HCT116 (cell line): ENCODE data around the gene CPNE5. TPM values are rescaled to one million over a fixed set of nuclear protein-coding genes. Genes with fewer than 3 reads are reported as not detected.

Source experiments
- ATAC-seq: fragments of 200-7000 bp; cut with Tn5 transposase; 2 replicates; pipeline ENCODE4 v1.9.1; 2020; ENCODE audit warnings: mild to moderate bottlenecking, moderate library complexity
- BruUV-seq: library from RNA; stranded (reverse); fragments of 400-500 nt; replicated peaks from 2 replicates; lab custom pipeline; 2021; lab: Mats Ljungman, UMichigan
- CTCF ChIA-PET: fragments of 300-600 bp; sonication (Branson Sonifier 250); formaldehyde crosslinking; loops from one replicate; lab custom pipeline; 2021; ENCODE audit warnings: antibody characterized with exemption; lab: Charles Lee
- POLR2A ChIA-PET: fragments of 300-600, 350-600 bp; sonication (Branson Sonifier 250); formaldehyde crosslinking; loops from one replicate; lab custom pipeline; 2021; ENCODE audit warnings: antibody characterized with exemption; lab: Charles Lee
- RAD21 ChIA-PET, 2 experiments: fragments of 300-600 bp; sonication (Branson Sonifier 250); formaldehyde crosslinking; loops; one replicate each; lab custom pipeline; 2023; ENCODE audit warnings: low total read pairs in 2 of 2; ENCODE audit not compliant: uncharacterized antibody in 2 of 2, unreplicated experiment in 2 of 2, low non-redundant PET in 1 of 2; lab: Charles Lee
- DNase-seq: peaks from one replicate; pipeline ENCODE4 v3.0.0-alpha.2; 2010; ENCODE audit warnings: low read depth, low spot score
- H2AFZ ChIP-seq: fragments of 200-600 bp; shearing (Covaris generic), sonication (generic); 2 replicates; pipeline ENCODE4 v1.6.1; 2017; ENCODE audit warnings: low read depth, mixed run types, mixed read lengths, antibody characterized with exemption, low read length; ENCODE audit not compliant: poor library complexity, severe bottlenecking
- H3K27ac ChIP-seq: 2 replicates; pipeline ENCODE4 v1.5.1; 2012; ENCODE audit warnings: low read depth, low read length
- H3K27me3 ChIP-seq: fragments of 200-600 bp; sonication (generic); 2 replicates; pipeline ENCODE4 v1.6.1; 2016; ENCODE audit warnings: mixed run types, low read length, mixed read lengths; ENCODE audit not compliant: insufficient read depth
- H3K36me3 ChIP-seq, 2 experiments: fragments of 200-500 bp in 1 of 2; fragments of 200-600 bp in 1 of 2; sonication (Bioruptor generic) in 1 of 2; sonication (generic) in 1 of 2; 2 replicates each; pipeline versions ENCODE4 v1.5.1 to v1.6.1; 2014 to 2016; ENCODE audit warnings: low read length in 2 of 2, inconsistent platforms in 1 of 2, mixed read lengths in 1 of 2, mixed run types in 1 of 2; ENCODE audit not compliant: insufficient read depth in 2 of 2, control insufficient read depth in 1 of 2
- H3K4me1 ChIP-seq, 2 experiments: fragments of 200-600 bp in 1 of 2; sonication (generic) in 1 of 2; 2 replicates each; pipeline versions ENCODE4 v1.5.1 to v1.6.1; 2012 to 2017; ENCODE audit warnings: low read length in 2 of 2, inconsistent platforms in 1 of 2, mild to moderate bottlenecking in 1 of 2, mixed read lengths in 1 of 2, mixed run types in 1 of 2, moderate library complexity in 1 of 2; ENCODE audit not compliant: insufficient read depth in 2 of 2, control insufficient read depth in 1 of 2
- H3K4me2 ChIP-seq: fragments of 200-600 bp; sonication (generic); 2 replicates; pipeline ENCODE4 v1.6.1; 2017; ENCODE audit warnings: mixed run types, low read length, mixed read lengths
- H3K4me3 ChIP-seq, 2 experiments: fragments of 200-600 bp in 1 of 2; sonication (generic) in 1 of 2; replicated peaks in 1 of 2; 2 replicates each; pipeline ENCODE4 v1.5.1; 2011 to 2016; ENCODE audit warnings: low read length in 2 of 2, control low read depth in 1 of 2, low read depth in 1 of 2, mild to moderate bottlenecking in 1 of 2, mixed read lengths in 1 of 2, mixed run types in 1 of 2
- H3K79me2 ChIP-seq: fragments of 200-600 bp; sonication (generic); 2 replicates; pipeline ENCODE4 v1.6.1; 2017; ENCODE audit warnings: mild to moderate bottlenecking, mixed run types, low read length, moderate library complexity, mixed read lengths; ENCODE audit not compliant: insufficient read depth
- H3K9ac ChIP-seq: fragments of 200-600 bp; sonication (generic); 2 replicates; pipeline ENCODE4 v1.6.1; 2016; ENCODE audit warnings: low read length, mixed read lengths
- H3K9me2 ChIP-seq: fragments of 200-600 bp; sonication (generic), shearing (Covaris generic); 2 replicates; pipeline ENCODE4 v1.6.1; 2017; ENCODE audit warnings: mixed run types, mild to moderate bottlenecking, moderate library complexity; ENCODE audit not compliant: insufficient read depth
- H3K9me3 ChIP-seq, 2 experiments: fragments of 200-500 bp in 1 of 2; fragments of 200-600 bp in 1 of 2; sonication (Bioruptor generic) in 1 of 2; sonication (generic) in 1 of 2; 2 replicates each; pipeline ENCODE4 v1.6.1; 2014 to 2017; ENCODE audit warnings: low read length in 2 of 2, mixed read lengths in 2 of 2, inconsistent platforms in 1 of 2, low read depth in 1 of 2, mild to moderate bottlenecking in 1 of 2, mixed run types in 1 of 2, moderate library complexity in 1 of 2; ENCODE audit not compliant: control insufficient read depth in 1 of 2, insufficient read depth in 1 of 2
- H4K20me1 ChIP-seq: fragments of 200-600 bp; sonication (generic), shearing (Covaris generic); 2 replicates; pipeline ENCODE4 v1.6.1; 2017; ENCODE audit warnings: mixed run types, mild to moderate bottlenecking, moderate library complexity; ENCODE audit not compliant: insufficient read depth
- ATF3 ChIP-seq: IDR thresholded peaks from 2 replicates; pipeline ENCODE4 v1.6.1; 2012
- CEBPB ChIP-seq: IDR thresholded peaks from 2 replicates; pipeline ENCODE4 v1.6.1; 2012; ENCODE audit warnings: low read depth
- EZH2 ChIP-seq: fragments of 200-600 bp; sonication (generic); IDR thresholded peaks from 2 replicates; pipeline ENCODE4 v1.6.1; 2017; ENCODE audit warnings: antibody characterized with exemption, mixed run types
- EZH2phosphoT487 ChIP-seq: fragments of 200-600 bp; IDR thresholded peaks from 2 replicates; pipeline ENCODE4 v1.6.1; 2018; ENCODE audit warnings: antibody characterized with exemption, borderline replicate concordance
- FOSL1 ChIP-seq: IDR thresholded peaks from 2 replicates; pipeline ENCODE4 v1.6.1; 2012; ENCODE audit warnings: low read depth
- JUND ChIP-seq: IDR thresholded peaks from 2 replicates; pipeline ENCODE4 v1.6.1; 2012
- POLR2A ChIP-seq: IDR thresholded peaks from 2 replicates; pipeline ENCODE4 v1.7.0; 2011; ENCODE audit warnings: borderline replicate concordance; ENCODE audit not compliant: insufficient read depth, insufficient read length; ENCODE audit errors: extremely low read depth
- POLR2AphosphoS5 ChIP-seq: IDR thresholded peaks from 2 replicates; pipeline ENCODE4 v1.6.1; 2011; ENCODE audit warnings: mild to moderate bottlenecking, low read depth, low read length, moderate library complexity
- RAD21 ChIP-seq: IDR thresholded peaks from 2 replicates; pipeline ENCODE4 v1.6.1; 2012; ENCODE audit warnings: low read depth, mild to moderate bottlenecking
- SIN3A ChIP-seq: IDR thresholded peaks from 2 replicates; pipeline ENCODE4 v1.6.1; 2012; ENCODE audit warnings: low read depth
- SP1 ChIP-seq: IDR thresholded peaks from 2 replicates; pipeline ENCODE4 v1.6.1; 2012; ENCODE audit warnings: low read depth
- SRF ChIP-seq: IDR thresholded peaks from 2 replicates; pipeline ENCODE4 v1.6.1; 2012; ENCODE audit warnings: low read depth
- ZFX ChIP-seq: fragments of 450-650 bp; IDR thresholded peaks from 2 replicates; pipeline ENCODE4 v1.6.1; 2017
- intact Hi-C: fragments of 100-400 bp; cut with micrococcal nuclease; formaldehyde crosslinking; loops from 2 replicates; pipeline ENCODE4 v1.10.0; 2022
- total RNA-seq: library from RNA; stranded (reverse); gene quantifications from one replicate; pipeline ENCODE4 v1.2.1, GENCODE V29; 2021; ENCODE audit not compliant: unreplicated experiment
- TF ChIP-seq, protein P1 (sequence below), 3 experiments: fragments of 200-600 bp in 1 of 3; sonication (generic) in 1 of 3; IDR thresholded peaks in 2 of 3; conservative IDR thresholded peaks in 1 of 3; 2 replicates each; pipeline ENCODE4 v1.5.1; 2012 to 2017; ENCODE audit warnings: low read depth in 2 of 3, low read length in 2 of 3, antibody characterized with exemption in 1 of 3, borderline replicate concordance in 1 of 3, control low read depth in 1 of 3, mild to moderate bottlenecking in 1 of 3, mixed read lengths in 1 of 3, mixed run types in 1 of 3, moderate library complexity in 1 of 3; ENCODE audit not compliant: insufficient read depth in 1 of 3
- TF ChIP-seq, protein P2 (sequence below): IDR thresholded peaks from 2 replicates; pipeline ENCODE4 v1.6.1; 2012

CPNE5 gene
- total RNA-seq, 1 experiment from 2014 or later: not detected

GRCh38 chr6:36756786-36757185 is 82.5 kb downstream of the CPNE5 start:
- Histone ChIP-seq H3K36me3 (no peaks in the 10 kb centered on the region), H3K4me3 (no peak overlapping the region), H3K9me2 (no peaks in the 10 kb centered on the region), H3K4me1 (peaks cover 8 to 42% of the 10 kb centered on the region in 2 experiments; a peak in 3 of 4 replicates), H3K27ac (no peak overlapping the region), H3K9ac (no peak overlapping the region), H3K9me3 (no peaks in the 10 kb centered on the region), H3K4me2 (no peak overlapping the region), H2AFZ (no peak overlapping the region), H4K20me1 (no peaks in the 10 kb centered on the region), H3K79me2 (no peaks in the 10 kb centered on the region), H3K27me3 (no peaks in the 10 kb centered on the region)
- ChIA-PET RAD21 (no interaction called here), CTCF (interaction anchor here (1.2 kb wide), 1 partner anchor 142 kb away, joined by 3 read pairs; no protein-coding TSS in a partner anchor), POLR2A (no interaction called here)
- BruUV-seq: no TSS peak
- intact Hi-C loops: loop anchor here (5.0 kb wide), 1 partner anchor 74 kb away; no protein-coding TSS in a partner anchor
- ATAC-seq: no peak
- DNase-seq: no peak
- TF ChIP-seq POLR2AphosphoS5 (no peak), ZFX (no peak)

DNA sequence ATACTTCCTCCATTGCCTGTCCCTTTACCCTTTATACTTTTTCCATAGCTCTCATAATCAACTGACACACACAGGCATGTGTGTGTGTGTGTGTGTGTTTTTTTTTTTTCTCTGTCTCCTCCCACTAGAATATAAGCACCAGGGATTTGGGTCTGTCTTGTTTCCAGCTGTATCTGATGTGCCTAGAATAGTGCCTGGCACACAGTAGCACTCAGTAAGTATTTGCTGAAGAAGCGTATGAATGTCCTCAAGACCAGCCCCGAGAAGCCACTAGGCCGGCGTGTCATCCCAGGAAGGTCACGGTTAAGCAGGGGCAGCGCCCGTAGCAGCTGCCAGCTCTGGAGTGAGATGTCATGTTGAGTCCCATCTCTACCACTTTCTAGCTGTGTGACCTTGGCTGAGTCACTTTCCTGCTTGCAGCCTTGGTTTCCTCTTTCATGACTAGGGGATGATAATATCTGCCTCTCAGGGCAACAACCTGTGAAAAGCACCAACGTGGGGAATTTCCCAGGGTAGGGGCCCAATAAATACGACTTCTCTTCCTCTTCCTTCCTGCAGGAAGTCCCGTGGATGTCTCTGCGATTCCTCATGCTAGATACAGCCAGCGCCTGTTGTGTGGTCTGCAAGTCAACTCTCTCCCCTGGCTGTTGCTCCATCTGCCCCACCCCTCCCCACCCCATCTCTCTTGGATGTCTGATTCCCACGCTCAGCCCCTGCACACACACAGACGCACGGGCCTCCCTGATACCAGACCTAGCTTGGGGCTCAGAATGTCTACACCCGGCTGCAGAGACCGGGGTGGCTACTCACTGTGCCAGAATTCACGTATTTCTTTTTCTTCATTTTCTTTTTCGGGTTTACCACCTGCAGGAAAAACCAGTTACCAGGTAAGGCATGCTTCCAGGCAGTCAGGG is 83.6 kb downstream of the CPNE5 start:
- no peak for DNase-seq
- RAD21 ChIA-PET: no interaction called here

More for the DNA sequence above, 83.6 kb downstream of the CPNE5 start:
- H3K36me3 ChIP-seq: no peaks in the 10 kb centered on the region
- no peaks in the 10 kb centered on the region for H4K20me1 ChIP-seq
- no peaks in the 10 kb centered on the region for H3K9me3 ChIP-seq
- no peak overlapping the region for H2AFZ ChIP-seq
- CTCF ChIA-PET: interaction anchor here (1.2 to 2.1 kb wide), 2 partner anchors 9 to 141 kb away, joined by 3 to 9 read pairs; no protein-coding TSS in a partner anchor
- no peak overlapping the region for H3K4me3 ChIP-seq
- POLR2A ChIA-PET: no interaction called here
- no peaks in the 10 kb centered on the region for H3K79me2 ChIP-seq
- ATAC-seq: no peak
- H3K27me3 ChIP-seq: no peaks in the 10 kb centered on the region
- no TSS peak for BruUV-seq
- intact Hi-C loops: loop anchor here (5.0 kb wide), 1 partner anchor 73 kb away; no protein-coding TSS in a partner anchor
- no peak overlapping the region for H3K9ac ChIP-seq
- TF ChIP-seq POLR2AphosphoS5 (no peak), POLR2A (no peak), SP1 (no peak), ATF3 (no peak), SRF (no peak), SIN3A (no peak), EZH2phosphoT487 (no peak), RAD21 (no peak), EZH2 (no peak), JUND (no peak), ZFX (no peak), FOSL1 (no peak), CEBPB (no peak)
- TF ChIP-seq, protein P1, sequence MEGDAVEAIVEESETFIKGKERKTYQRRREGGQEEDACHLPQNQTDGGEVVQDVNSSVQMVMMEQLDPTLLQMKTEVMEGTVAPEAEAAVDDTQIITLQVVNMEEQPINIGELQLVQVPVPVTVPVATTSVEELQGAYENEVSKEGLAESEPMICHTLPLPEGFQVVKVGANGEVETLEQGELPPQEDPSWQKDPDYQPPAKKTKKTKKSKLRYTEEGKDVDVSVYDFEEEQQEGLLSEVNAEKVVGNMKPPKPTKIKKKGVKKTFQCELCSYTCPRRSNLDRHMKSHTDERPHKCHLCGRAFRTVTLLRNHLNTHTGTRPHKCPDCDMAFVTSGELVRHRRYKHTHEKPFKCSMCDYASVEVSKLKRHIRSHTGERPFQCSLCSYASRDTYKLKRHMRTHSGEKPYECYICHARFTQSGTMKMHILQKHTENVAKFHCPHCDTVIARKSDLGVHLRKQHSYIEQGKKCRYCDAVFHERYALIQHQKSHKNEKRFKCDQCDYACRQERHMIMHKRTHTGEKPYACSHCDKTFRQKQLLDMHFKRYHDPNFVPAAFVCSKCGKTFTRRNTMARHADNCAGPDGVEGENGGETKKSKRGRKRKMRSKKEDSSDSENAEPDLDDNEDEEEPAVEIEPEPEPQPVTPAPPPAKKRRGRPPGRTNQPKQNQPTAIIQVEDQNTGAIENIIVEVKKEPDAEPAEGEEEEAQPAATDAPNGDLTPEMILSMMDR (IDR thresholded peaks at IDR 0.05 in 2 of 3, conservative IDR thresholded peaks at IDR 0.05 in 1 of 3; ENCODE audit: borderline replicate concordance in 1 of 3, insufficient read depth in 1 of 3, low read depth in 2 of 3, low read length in 2 of 3): no peak
- TF ChIP-seq, protein P2, sequence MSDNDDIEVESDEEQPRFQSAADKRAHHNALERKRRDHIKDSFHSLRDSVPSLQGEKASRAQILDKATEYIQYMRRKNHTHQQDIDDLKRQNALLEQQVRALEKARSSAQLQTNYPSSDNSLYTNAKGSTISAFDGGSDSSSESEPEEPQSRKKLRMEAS: no peak
- H3K4me1 ChIP-seq: peaks cover 8 to 42% of the 10 kb centered on the region in 2 experiments; a peak in 3 of 4 replicates
- H3K4me2 ChIP-seq: peak overlapping the region; percentile 48
- no peak overlapping the region for H3K27ac ChIP-seq
- no peaks in the 10 kb centered on the region for H3K9me2 ChIP-seq
